ENCODE measurements around the gene SNRNP40. TPM values are rescaled to one million over a fixed set of nuclear protein-coding genes. Genes with fewer than 3 reads are reported as not detected.

SNRNP40 gene
- total RNA-seq, 1 experiment from 2014 or later = 288 TPM

DNA sequence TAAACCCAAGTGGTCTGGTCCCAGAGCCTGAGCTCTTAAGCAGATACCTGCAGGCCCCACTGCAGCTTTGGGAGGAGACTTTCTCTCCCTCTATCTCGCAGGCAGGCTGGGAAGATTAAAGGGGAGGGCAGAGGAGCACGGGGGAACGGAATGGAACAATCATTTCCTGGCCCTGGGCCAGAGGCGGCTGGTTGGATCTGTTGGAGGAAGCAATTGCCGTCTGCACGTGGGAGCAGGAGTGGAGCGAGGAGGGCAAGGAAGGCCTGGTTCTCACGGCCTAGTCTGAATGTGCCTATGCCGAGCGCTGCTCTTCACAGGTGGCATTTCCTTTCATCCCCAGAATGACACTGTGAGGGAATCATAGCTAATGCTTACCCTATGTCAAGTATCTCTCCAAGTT is 80.6 kb downstream of the SNRNP40 start:
- Histone ChIP-seq H3K4me3 (ENCODE audit: low read length) (no peak overlapping the region), H4K20me1 (ENCODE audit: low read length) (no peaks in the 10 kb centered on the region), H3K4me1 (ENCODE audit: insufficient read depth, low read length) (no peaks in the 10 kb centered on the region), H3K9me2 (replicated peaks; ENCODE audit: low read length) (no peaks in the 10 kb centered on the region), H3K9ac (ENCODE audit: low read length) (no peak overlapping the region), H3F3A (ENCODE audit: low read length, unreplicated experiment) (no peaks in the 10 kb centered on the region), H3K27me3 (ENCODE audit: low read length) (no peaks in the 10 kb centered on the region), H3K36me3 (ENCODE audit: low read depth, low read length) (no peaks in the 10 kb centered on the region), H3K9me3 (ENCODE audit: low read length) (peaks cover 3% of the 10 kb centered on the region; the same call in 1 of the 2 replicates), H3K4me2 (ENCODE audit: low read length) (no peak overlapping the region), H3K79me2 (ENCODE audit: low read length) (no peaks in the 10 kb centered on the region), H2AFZ (ENCODE audit: low read length) (no peak overlapping the region), H3K27ac (ENCODE audit: low read length) (no peak overlapping the region)
- BruUV-seq (replicated peaks) = no TSS peak
- intact Hi-C loops (cut with micrococcal nuclease) = no loop called here
- ChIA-PET POLR2A (ENCODE audit: unreplicated experiment) (no interaction called here), CTCF (no interaction called here)
- DNase-seq = no peak
- TF ChIP-seq, protein P1, sequence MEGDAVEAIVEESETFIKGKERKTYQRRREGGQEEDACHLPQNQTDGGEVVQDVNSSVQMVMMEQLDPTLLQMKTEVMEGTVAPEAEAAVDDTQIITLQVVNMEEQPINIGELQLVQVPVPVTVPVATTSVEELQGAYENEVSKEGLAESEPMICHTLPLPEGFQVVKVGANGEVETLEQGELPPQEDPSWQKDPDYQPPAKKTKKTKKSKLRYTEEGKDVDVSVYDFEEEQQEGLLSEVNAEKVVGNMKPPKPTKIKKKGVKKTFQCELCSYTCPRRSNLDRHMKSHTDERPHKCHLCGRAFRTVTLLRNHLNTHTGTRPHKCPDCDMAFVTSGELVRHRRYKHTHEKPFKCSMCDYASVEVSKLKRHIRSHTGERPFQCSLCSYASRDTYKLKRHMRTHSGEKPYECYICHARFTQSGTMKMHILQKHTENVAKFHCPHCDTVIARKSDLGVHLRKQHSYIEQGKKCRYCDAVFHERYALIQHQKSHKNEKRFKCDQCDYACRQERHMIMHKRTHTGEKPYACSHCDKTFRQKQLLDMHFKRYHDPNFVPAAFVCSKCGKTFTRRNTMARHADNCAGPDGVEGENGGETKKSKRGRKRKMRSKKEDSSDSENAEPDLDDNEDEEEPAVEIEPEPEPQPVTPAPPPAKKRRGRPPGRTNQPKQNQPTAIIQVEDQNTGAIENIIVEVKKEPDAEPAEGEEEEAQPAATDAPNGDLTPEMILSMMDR (conservative IDR thresholded peaks at IDR 0.05; ENCODE audit: low read depth, low read length) = no peak
- no peak for TF ChIP-seq EZH2 (IDR thresholded peaks at IDR 0.05; ENCODE audit: low read length, unreplicated experiment)
- no peak for TF ChIP-seq EZH2phosphoT487 (IDR thresholded peaks at IDR 0.05; ENCODE audit: borderline replicate concordance, low read length)
- ATAC-seq = no peak

DNA sequence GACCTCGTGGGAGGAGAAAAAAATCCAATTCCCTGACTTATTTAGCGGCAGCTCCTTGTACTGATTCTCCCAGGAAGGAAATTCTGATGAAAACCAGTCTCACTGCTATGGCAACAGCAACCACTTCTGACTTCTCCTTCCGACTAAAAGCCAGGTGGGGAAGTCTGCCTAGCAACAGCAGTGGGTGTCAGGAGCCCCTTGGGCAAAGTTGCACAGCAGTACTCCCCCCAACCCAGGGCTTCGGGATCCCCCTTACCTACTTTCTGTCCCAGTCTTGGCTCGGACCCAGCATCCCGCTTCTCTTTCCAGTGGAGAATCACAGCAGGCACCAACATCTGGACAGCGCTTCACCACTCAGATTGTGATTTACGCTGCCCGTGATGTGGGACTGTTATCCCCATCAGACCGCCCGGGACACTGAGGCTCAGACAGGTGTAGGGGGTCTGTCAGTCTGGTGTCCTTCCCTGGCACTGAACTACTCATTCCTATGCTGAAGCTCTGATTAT is 81.5 kb downstream of the SNRNP40 start:
- H2AFZ ChIP-seq (ENCODE audit: low read length) = no peak overlapping the region
- POLR2A ChIA-PET (ENCODE audit: unreplicated experiment) = no interaction called here
- no peaks in the 10 kb centered on the region for H3K4me1 ChIP-seq (ENCODE audit: insufficient read depth, low read length)
- no peak overlapping the region for H3K9ac ChIP-seq (ENCODE audit: low read length)
- TF ChIP-seq EZH2phosphoT487 (IDR thresholded peaks at IDR 0.05; ENCODE audit: borderline replicate concordance, low read length) (no peak), EZH2 (IDR thresholded peaks at IDR 0.05; ENCODE audit: low read length, unreplicated experiment) (no peak)
- TF ChIP-seq, protein P1 (conservative IDR thresholded peaks at IDR 0.05; ENCODE audit: low read depth, low read length) = no peak
- no peaks in the 10 kb centered on the region for H4K20me1 ChIP-seq (ENCODE audit: low read length)
- ATAC-seq = no peak
- intact Hi-C loops (cut with micrococcal nuclease) = no loop called here
- H3K4me3 ChIP-seq (ENCODE audit: low read length) = no peak overlapping the region
- H3K79me2 ChIP-seq (ENCODE audit: low read length) = no peaks in the 10 kb centered on the region
- no peaks in the 10 kb centered on the region for H3K9me2 ChIP-seq (replicated peaks; ENCODE audit: low read length)
- H3K4me2 ChIP-seq (ENCODE audit: low read length) = no peak overlapping the region
- no peaks in the 10 kb centered on the region for H3K27me3 ChIP-seq (ENCODE audit: low read length)
- DNase-seq = no peak
- no TSS peak for BruUV-seq (replicated peaks)
- H3K36me3 ChIP-seq (ENCODE audit: low read depth, low read length) = no peaks in the 10 kb centered on the region
- no peaks in the 10 kb centered on the region for H3F3A ChIP-seq (ENCODE audit: low read length, unreplicated experiment)
- CTCF ChIA-PET = no interaction called here
- H3K9me3 ChIP-seq (ENCODE audit: low read length) = peaks cover 3% of the 10 kb centered on the region; the same call in 1 of the 2 replicates
- H3K27ac ChIP-seq (ENCODE audit: low read length) = no peak overlapping the region

DNA sequence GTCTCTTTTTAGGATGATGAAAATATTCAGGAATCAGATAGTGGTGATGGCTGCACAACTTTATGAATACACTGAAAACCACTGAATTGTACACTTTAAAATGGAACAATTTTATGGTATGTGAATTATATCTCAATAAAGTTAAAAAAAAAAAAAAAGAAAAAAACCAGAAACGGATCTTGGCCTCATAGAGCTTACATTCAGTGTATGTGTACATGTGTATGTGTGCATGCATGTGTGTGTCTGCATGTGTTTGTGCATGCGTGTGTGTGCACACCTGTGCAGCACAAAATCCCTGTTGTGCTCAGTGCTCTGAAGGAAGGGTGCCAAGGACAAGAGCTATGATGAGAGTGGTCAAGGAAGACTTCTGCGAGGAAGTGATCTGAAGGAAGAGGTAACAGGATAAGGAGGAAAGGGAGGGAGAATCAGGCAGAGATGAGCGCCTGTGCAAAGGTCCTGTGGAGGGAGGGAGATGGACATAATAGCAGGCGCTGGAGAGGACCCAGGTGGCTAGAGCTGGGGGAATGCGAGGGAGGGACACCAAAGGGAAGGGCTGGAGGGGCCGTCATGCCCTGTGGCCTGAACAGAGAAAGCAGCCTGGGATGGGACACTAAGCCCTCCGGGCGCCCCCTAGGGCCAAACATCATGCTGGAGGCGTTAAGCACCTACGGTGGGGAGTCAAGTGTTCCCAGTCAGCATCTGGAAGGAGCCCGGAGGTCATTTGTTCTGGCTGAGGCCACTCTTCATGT is 82.1 kb downstream of the SNRNP40 start:
- ChIA-PET CTCF (no interaction called here), POLR2A (ENCODE audit: unreplicated experiment) (no interaction called here)
- H3K79me2 ChIP-seq (ENCODE audit: low read length) = no peaks in the 10 kb centered on the region
- intact Hi-C loops (cut with micrococcal nuclease) = no loop called here
- peaks cover 3% of the 10 kb centered on the region; the same call in 1 of the 2 replicates for H3K9me3 ChIP-seq (ENCODE audit: low read length)
- TF ChIP-seq, protein P1 (conservative IDR thresholded peaks at IDR 0.05; ENCODE audit: low read depth, low read length) = no peak; the same call in 1 of the 2 replicates
- TF ChIP-seq EZH2phosphoT487 (IDR thresholded peaks at IDR 0.05; ENCODE audit: borderline replicate concordance, low read length) = no peak
- DNase-seq (no peak), ATAC-seq (no peak)
- no peaks in the 10 kb centered on the region for H4K20me1 ChIP-seq (ENCODE audit: low read length)
- no peaks in the 10 kb centered on the region for H3K4me1 ChIP-seq (ENCODE audit: insufficient read depth, low read length)
- no peak overlapping the region for H3K9ac ChIP-seq (ENCODE audit: low read length)
- H3K36me3 ChIP-seq (ENCODE audit: low read depth, low read length) = no peaks in the 10 kb centered on the region
- no peaks in the 10 kb centered on the region for H3K9me2 ChIP-seq (replicated peaks; ENCODE audit: low read length)
- no TSS peak for BruUV-seq (replicated peaks)
- H3K4me3 ChIP-seq (ENCODE audit: low read length) = no peak overlapping the region
- H3K4me2 ChIP-seq (ENCODE audit: low read length) = no peak overlapping the region
- H3F3A ChIP-seq (ENCODE audit: low read length, unreplicated experiment) = no peaks in the 10 kb centered on the region
- H2AFZ ChIP-seq (ENCODE audit: low read length) = no peak overlapping the region
- no peak overlapping the region for H3K27ac ChIP-seq (ENCODE audit: low read length)
- no peaks in the 10 kb centered on the region for H3K27me3 ChIP-seq (ENCODE audit: low read length)
